ENCODE measurements around the gene ZNF177.
"Not testable (repeated sequence)": the region's sequence is repeated elsewhere in the genome, so short reads cannot be mapped to it uniquely, and the experiment has no call there.

The ZNF177 gene
- total RNA-seq: 0 to 0.10 (median 0) reads per million in 9 experiments

DNA sequence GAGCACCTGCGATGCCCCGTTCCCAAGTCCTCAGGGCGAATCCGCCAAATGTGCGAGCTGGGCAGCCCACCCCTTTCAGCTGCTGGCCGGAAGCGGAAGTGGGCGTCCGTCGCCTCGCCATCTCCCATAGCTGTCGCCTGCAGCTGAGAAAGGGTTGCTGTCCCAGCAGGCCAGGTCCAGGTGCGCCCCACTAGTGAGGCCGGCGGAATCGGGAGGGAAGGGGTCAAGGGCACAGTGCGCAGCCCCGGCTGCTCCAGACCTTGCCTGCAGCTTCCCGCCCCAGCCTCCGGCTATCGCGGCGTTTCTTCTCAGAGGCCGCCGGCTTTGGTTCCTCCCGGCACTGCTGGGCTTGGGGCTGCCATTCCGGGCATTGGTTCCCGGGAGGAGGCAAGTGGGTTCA lies at the start of gene ZNF177:
Gene ZNF177 (plus strand): TSS at position 109 of the 400 bp plus-strand sequence. CDS start 15,299 bp downstream, outside the sequence.
- no peak within 1 kb of the TSS for H3K27ac Mint-ChIP-seq
- no peaks in the 10 kb centered on the region for H3K36me3 Mint-ChIP-seq (ENCODE audit: insufficient read depth)
- H3K4me1 Mint-ChIP-seq (ENCODE audit: low read depth in 2 of 2): no peaks in the 10 kb centered on the region
- H3K4me3 Mint-ChIP-seq: peak within 1 kb of the TSS in 1 of 2 donors; percentile 37
- no peak for ATAC-seq (replicated peaks)
- peaks cover 15 to 20% of the 10 kb centered on the region in 2 donors for H3K27me3 Mint-ChIP-seq
- H3K9me3 Mint-ChIP-seq: peaks cover 19 to 25% of the 10 kb centered on the region in 2 donors
- DNase-seq: no peak

DNA sequence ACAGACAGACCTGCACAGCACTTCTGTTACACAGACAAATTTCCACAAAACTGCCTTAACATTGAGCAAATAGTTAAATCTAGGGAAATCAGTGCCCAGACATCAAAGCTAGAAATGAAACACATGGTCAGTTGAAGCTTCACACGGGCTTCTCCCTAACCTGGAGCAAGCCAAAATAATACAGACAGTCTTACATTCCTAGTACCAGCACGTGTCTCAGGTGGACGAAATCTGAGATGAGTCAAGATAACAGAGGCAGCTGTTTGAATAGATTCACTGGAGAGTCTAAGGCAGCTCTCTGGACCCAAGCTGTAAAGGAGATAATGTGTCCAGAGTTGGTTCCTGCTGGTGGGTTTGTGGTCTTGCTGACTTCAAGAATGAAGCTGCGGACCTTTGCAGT lies 49.1 kb upstream of the ZNF177 start:
- Mint-ChIP-seq H3K36me3 (ENCODE audit: insufficient read depth) (peaks cover 22% of the 10 kb centered on the region), H3K9me3 (peaks cover 0 to 12% of the 10 kb centered on the region in 2 donors), H3K4me3 (no peak overlapping the region), H3K4me1 (ENCODE audit: low read depth in 2 of 2) (peaks cover under 1 to 4% of the 10 kb centered on the region in 2 donors), H3K27ac (no peak overlapping the region), H3K27me3 (peaks cover 0 to 20% of the 10 kb centered on the region in 2 donors)
- ATAC-seq (replicated peaks): no peak
- DNase-seq: no peak

DNA sequence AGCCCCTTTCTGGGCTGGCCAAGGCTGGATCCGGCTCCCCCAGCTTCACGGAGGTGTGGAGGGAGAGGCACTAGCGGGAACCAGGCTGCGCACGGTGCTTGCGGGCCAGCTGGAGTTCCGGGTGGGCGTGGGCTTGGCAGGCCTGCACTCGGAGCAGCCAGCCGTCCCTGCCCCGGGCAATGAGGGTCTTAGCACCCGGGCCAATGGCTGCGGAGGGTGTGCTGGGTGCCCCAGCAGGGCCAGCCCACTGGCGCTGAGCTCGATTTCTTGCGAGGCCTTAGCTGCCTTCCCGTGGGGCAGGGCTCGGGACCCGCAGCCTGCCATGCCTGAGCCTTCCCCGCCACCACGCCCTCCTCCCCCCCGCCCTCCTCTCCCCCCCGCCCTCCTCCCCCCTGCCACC lies 41.5 kb upstream of the ZNF177 start:
- ATAC-seq (replicated peaks) (no peak), DNase-seq (no peak)
- peaks cover 21% of the 10 kb centered on the region for H3K36me3 Mint-ChIP-seq (ENCODE audit: insufficient read depth)
- H3K27me3 Mint-ChIP-seq: peaks cover 0 to 9% of the 10 kb centered on the region in 2 donors
- no peak overlapping the region for H3K27ac Mint-ChIP-seq
- no peak overlapping the region for H3K4me3 Mint-ChIP-seq
- H3K4me1 Mint-ChIP-seq (ENCODE audit: low read depth in 2 of 2): peaks cover 9 to 19% of the 10 kb centered on the region in 2 donors
- H3K9me3 Mint-ChIP-seq: peaks cover 0 to 3% of the 10 kb centered on the region in 2 donors

DNA sequence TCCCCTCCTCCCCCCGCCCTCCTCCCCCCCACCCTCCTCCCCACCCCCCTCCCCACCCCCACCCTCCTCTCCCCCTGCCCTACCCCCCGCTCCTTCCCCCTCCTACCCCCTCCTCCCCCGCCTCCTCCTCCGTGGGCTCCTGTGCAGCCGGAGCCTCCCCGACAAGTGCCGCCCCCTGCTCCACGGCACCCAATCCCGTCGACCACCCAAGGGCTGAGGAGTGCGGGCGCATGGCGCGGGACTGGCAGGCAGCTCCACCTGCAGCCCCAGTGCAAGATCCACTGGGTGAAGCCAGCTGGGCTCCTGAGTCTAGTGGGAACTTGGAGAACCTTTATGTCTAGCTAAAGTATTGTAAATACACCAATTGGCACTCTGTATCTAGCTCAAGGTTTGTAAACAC lies 41.1 kb upstream of the ZNF177 start:
- H3K9me3 Mint-ChIP-seq; ATAC-seq (replicated peaks); DNase-seq; H3K4me3 Mint-ChIP-seq; H3K27me3 Mint-ChIP-seq; H3K27ac Mint-ChIP-seq: not testable (repeated sequence)
- Mint-ChIP-seq H3K36me3 (ENCODE audit: insufficient read depth) (peaks cover 21% of the 10 kb centered on the region), H3K4me1 (ENCODE audit: low read depth in 2 of 2) (peaks cover 9 to 19% of the 10 kb centered on the region in 2 donors)

DNA sequence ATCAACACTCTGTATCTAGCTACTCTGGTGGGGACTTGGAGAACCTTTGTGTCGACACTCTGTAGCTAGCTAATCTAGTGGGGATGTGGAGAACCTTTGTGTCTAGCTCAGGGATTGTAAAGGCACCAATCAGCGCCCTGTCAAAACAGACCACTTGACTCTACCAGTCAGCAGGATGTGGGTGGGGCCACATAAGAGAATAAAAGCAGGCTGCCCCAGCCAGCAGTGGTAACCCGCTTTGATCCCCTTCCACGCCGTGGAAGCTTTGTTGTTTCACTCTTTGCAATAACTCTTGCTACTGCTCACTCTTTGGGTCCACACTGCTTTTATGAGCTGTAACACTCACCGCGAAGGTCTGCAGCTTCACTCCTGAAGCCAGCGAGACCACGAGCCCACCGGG lies 40.6 kb upstream of the ZNF177 start:
- not testable (repeated sequence) for H3K27me3 Mint-ChIP-seq; H3K9me3 Mint-ChIP-seq; H3K27ac Mint-ChIP-seq; ATAC-seq (replicated peaks); DNase-seq
- H3K4me3 Mint-ChIP-seq: peak overlapping the region; percentile 17 to 93
- H3K4me1 Mint-ChIP-seq (ENCODE audit: low read depth in 2 of 2): peaks cover 9 to 19% of the 10 kb centered on the region in 2 donors
- H3K36me3 Mint-ChIP-seq (ENCODE audit: insufficient read depth): peaks cover 21% of the 10 kb centered on the region

DNA sequence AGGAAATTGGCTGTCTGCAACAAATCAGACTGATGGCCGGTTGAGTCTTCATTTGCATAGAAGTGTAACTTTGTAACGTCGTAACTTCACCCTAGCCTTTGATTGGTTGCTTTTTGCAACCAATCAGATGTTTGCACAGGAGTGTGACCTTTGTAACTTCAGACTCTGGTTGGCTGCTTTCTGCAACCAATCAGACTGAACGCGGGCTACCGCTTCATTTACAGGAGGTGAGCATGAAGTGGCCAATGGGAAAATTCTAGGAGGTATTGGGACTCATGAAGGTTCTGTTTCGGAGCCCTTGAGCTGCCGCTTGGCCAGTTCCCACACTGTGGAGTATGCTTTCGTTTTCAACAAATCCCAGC lies 39.3 kb upstream of the ZNF177 start:
- H3K27me3 Mint-ChIP-seq: no peaks in the 10 kb centered on the region
- peak overlapping the region; percentile 87 to 93 for H3K4me3 Mint-ChIP-seq
- DNase-seq (no peak), ATAC-seq (replicated peaks) (no peak)
- H3K27ac Mint-ChIP-seq: peak overlapping the region; percentile 95 to 97
- peaks cover 11 to 24% of the 10 kb centered on the region in 2 donors for H3K4me1 Mint-ChIP-seq (ENCODE audit: low read depth in 2 of 2)
- H3K9me3 Mint-ChIP-seq: peaks cover 5 to 6% of the 10 kb centered on the region in 2 donors
- H3K36me3 Mint-ChIP-seq (ENCODE audit: insufficient read depth): peaks cover 30% of the 10 kb centered on the region

DNA sequence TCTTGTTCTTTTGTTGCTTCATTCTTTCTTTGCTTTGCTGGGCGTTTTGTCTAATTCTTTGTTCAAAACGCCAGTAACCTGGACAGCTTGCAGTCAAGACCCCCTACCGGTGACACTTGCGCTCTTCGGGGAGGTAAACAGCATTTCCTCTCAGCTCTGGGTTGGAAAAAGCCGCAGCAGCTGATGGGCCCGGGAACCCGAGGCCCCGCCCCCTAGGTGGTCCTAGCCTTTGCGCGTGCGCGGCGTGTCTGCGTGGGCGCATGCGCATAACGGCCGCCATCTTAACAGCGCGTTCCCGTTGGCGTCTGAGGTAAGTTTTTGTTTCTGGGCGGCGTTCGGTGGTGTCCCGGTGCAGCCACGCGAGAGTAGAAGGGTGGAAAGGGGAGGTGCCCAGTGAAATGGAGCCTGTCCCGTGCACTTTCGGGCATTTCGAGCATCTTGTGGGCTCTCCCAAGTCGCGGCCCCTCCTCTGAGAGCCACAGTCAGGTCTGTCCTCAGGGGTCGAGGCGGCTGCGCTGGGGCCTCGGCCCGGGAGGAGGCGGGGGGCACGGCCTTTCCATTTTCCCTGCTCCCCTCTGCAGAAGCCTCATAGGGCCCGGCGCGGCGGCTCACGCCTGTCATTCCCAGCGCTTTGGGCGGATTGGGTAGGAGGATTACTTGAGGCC lies 38.8 kb upstream of the ZNF177 start, which contains the start of gene ZNF559:
Gene ZNF559 (plus strand): TSS at position 261 of the 665 bp plus-strand sequence. CDS start 14,371 bp downstream, outside the sequence.
- Mint-ChIP-seq H3K4me3 (peak within 1 kb of the TSS; percentile 87 to 93), H3K9me3 (peaks cover 5 to 6% of the 10 kb centered on the region in 2 donors), H3K4me1 (ENCODE audit: low read depth in 2 of 2) (peaks cover 11 to 24% of the 10 kb centered on the region in 2 donors), H3K36me3 (ENCODE audit: insufficient read depth) (peaks cover 30% of the 10 kb centered on the region), H3K27ac (peak within 1 kb of the TSS; percentile 95 to 97), H3K27me3 (no peaks in the 10 kb centered on the region)
- ATAC-seq (replicated peaks) (peak; percentile 97), DNase-seq (peak; percentile 96 to 99 (median 99))

DNA sequence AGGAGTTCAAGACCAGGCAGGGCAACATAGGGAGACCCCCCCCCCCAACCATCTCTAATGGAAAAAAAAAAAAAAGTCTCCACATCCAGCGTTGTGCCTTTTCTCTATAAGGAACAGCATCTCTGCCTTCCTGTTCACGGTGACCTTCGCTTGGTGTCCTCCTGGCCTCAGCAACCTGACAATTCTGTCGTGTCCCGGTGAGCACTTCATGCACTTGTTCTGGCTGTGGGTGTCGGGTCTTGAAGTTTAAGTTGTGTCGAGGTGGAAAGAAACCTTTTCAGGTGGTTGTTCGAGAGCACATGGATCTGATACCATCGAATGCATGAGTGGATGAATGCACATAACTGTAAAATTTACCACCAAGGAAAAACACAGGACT lies 38.2 kb upstream of the ZNF177 start:
- H3K4me1 Mint-ChIP-seq (ENCODE audit: low read depth in 2 of 2): peaks cover 11 to 24% of the 10 kb centered on the region in 2 donors
- peaks cover 5 to 6% of the 10 kb centered on the region in 2 donors for H3K9me3 Mint-ChIP-seq
- H3K27ac Mint-ChIP-seq: peak overlapping the region; percentile 95 to 97
- H3K36me3 Mint-ChIP-seq (ENCODE audit: insufficient read depth): peaks cover 30% of the 10 kb centered on the region
- no peaks in the 10 kb centered on the region for H3K27me3 Mint-ChIP-seq
- ATAC-seq (replicated peaks) (no peak), DNase-seq (no peak)
- peak overlapping the region; percentile 87 to 93 for H3K4me3 Mint-ChIP-seq

DNA sequence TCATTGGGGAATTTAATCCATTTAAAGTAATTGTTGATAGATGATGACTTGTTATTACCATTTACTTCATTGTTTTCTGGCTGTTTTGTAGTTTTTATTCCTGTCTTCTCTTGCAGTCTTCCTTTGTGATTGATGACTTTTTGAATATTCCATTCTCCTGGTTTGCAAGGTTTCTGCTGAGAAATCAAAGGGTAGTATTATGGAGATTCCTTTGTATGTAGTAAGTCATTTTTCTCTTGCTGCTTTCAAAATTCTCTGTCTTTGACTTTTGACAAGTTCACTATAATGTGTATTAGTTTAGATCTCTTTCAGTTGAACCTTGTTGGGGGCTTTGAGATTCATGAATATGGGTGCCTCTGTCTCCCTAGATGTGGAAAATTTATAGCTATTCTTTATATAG lies 32.8 kb upstream of the ZNF177 start:
- H3K27me3 Mint-ChIP-seq: no peaks in the 10 kb centered on the region

DNA sequence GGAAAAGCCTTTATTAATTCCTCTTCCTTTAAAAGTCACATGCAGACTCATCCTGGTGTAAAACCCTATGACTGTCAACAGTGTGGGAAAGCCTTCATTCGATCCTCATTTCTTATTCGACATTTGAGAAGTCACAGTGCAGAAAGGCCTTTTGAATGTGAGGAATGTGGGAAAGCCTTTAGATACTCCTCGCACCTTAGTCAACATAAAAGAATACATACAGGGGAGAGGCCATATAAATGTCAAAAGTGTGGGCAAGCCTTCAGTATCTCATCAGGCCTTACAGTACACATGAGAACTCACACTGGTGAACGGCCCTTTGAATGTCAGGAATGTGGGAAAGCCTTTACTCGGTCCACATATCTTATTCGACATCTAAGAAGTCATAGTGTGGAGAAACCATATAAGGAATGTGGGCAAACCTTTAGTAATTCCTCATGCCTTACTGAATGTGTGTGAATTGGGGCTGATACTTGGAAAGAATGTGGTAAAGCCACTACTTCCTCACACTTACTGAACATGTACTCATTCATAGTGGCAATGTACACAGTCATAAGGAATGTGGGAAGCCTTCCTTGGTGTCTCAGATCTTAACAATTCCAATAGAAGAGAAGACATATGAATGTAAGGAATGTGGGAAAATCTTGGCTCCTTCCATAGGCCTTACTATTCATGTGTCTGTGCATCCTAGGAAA lies 20.1 kb upstream of the ZNF177 start:
- H3K27me3 Mint-ChIP-seq: no peaks in the 10 kb centered on the region
- DNase-seq (no peak), ATAC-seq (replicated peaks) (no peak)
- peaks cover 34% of the 10 kb centered on the region for H3K36me3 Mint-ChIP-seq (ENCODE audit: insufficient read depth)
- no peaks in the 10 kb centered on the region for H3K4me1 Mint-ChIP-seq (ENCODE audit: low read depth in 2 of 2)
- no peak overlapping the region for H3K27ac Mint-ChIP-seq
- peaks cover 18 to 21% of the 10 kb centered on the region in 2 donors for H3K9me3 Mint-ChIP-seq
- H3K4me3 Mint-ChIP-seq: no peak overlapping the region

More for the DNA sequence above, 32.8 kb upstream of the ZNF177 start:
- no peak overlapping the region for H3K4me3 Mint-ChIP-seq
- no peak overlapping the region for H3K27ac Mint-ChIP-seq
- DNase-seq (no peak), ATAC-seq (replicated peaks) (no peak)
- peaks cover 9 to 17% of the 10 kb centered on the region in 2 donors for H3K9me3 Mint-ChIP-seq
- H3K4me1 Mint-ChIP-seq (ENCODE audit: low read depth in 2 of 2): peaks cover 7 to 18% of the 10 kb centered on the region in 2 donors
- peaks cover 35% of the 10 kb centered on the region for H3K36me3 Mint-ChIP-seq (ENCODE audit: insufficient read depth)

DNA sequence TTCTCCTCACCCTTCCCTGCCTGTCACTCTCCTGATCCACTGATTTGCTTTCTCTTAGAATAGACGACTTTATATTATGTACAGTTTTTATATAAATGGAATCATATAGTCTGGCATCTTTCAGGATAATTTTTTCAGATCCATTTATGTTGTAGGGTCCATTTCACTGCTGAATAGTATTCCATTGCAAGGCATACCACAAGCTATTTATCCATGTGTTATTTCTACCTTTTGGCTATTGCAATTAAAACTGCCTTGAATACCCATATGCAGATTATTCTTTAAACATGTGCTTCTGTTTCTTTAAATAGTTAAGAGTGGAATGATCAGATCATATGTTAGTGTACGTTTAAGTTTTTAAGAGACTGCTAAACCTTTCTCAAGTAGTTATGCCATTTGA lies 17.8 kb upstream of the ZNF177 start:
- Mint-ChIP-seq H3K9me3 (peaks cover 10 to 17% of the 10 kb centered on the region in 2 donors), H3K27ac (no peak overlapping the region), H3K36me3 (ENCODE audit: insufficient read depth) (peaks cover 21% of the 10 kb centered on the region), H3K27me3 (no peaks in the 10 kb centered on the region), H3K4me3 (no peak overlapping the region), H3K4me1 (ENCODE audit: low read depth in 2 of 2) (no peaks in the 10 kb centered on the region)
- DNase-seq (no peak), ATAC-seq (replicated peaks) (no peak)

DNA sequence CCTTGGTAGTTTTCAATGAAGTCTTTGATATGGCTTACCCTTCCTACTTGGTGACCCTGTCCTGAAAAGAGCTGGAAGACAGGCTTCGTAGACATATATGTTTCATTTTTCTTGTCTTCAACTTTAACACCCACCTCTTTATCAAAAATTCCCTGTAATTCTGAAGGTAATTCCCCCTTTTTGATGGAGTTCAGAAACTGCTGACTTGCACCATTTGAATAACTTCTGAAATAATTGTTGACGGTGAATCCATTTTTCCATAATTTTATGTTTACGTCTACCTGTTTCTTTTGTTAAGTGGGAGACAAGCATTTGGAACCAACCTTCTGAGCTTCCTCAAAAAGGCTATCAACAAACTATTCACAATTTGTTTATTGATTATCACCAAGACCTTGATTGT lies 14.6 kb upstream of the ZNF177 start:
- Mint-ChIP-seq H3K27ac (no peak overlapping the region), H3K9me3 (peaks cover 11 to 17% of the 10 kb centered on the region in 2 donors), H3K36me3 (ENCODE audit: insufficient read depth) (peaks cover 3% of the 10 kb centered on the region)

DNA sequence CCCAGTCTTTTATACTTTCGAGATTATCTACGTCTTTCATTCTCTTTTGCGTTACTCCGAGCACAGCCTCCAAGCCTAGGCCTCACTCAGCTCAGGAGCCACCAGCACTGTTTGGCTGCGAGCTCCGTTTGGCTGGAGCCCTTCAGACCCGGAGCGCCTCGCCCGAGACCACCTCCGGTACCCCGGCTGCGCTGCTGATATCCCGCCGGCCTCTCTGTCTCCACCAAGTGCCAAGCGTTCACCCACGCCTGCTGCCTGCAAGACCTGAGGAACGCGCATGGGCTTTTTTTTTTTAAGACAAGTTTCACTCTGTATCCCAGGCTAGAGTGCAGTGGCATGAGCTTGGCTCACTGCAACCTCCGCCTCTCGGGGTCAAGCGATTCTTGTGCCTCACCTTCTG lies 14.1 kb upstream of the ZNF177 start:
- no peak overlapping the region for H3K4me3 Mint-ChIP-seq
- H3K9me3 Mint-ChIP-seq: peaks cover 11 to 17% of the 10 kb centered on the region in 2 donors
- H3K27ac Mint-ChIP-seq: no peak overlapping the region
- peaks cover 3% of the 10 kb centered on the region for H3K36me3 Mint-ChIP-seq (ENCODE audit: insufficient read depth)
- H3K4me1 Mint-ChIP-seq (ENCODE audit: low read depth in 2 of 2): no peaks in the 10 kb centered on the region
- ATAC-seq (replicated peaks) (no peak), DNase-seq (no peak)
- H3K27me3 Mint-ChIP-seq: no peaks in the 10 kb centered on the region

More for the DNA sequence above, 14.6 kb upstream of the ZNF177 start:
- Mint-ChIP-seq H3K4me3 (no peak overlapping the region), H3K4me1 (ENCODE audit: low read depth in 2 of 2) (no peaks in the 10 kb centered on the region), H3K27me3 (no peaks in the 10 kb centered on the region)
- DNase-seq (no peak), ATAC-seq (replicated peaks) (no peak)

DNA sequence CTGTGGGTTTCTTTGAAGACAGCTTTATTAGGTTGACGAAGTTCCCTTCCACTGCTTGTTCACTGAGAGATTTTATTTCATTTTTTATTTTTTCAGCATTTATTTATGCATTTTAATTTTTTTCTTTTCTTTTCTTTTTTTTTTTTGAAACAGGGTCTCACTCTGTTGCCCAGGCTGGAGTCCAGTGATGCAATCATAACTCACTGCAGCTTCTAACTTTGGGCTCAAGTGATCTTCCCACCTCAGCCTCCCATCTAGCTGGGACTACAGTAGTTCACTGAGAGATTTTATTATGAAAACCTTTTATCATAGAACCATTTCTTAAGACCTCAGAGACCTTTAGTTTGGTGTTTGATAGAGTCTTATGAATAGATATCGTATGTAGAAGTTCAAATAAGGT lies 10.3 kb upstream of the ZNF177 start:
- DNase-seq: no peak
- no peak for ATAC-seq (replicated peaks)
- peaks cover 3% of the 10 kb centered on the region for H3K36me3 Mint-ChIP-seq (ENCODE audit: insufficient read depth)

More for the DNA sequence above, 10.3 kb upstream of the ZNF177 start:
- Mint-ChIP-seq H3K4me3 (no peak overlapping the region), H3K4me1 (ENCODE audit: low read depth in 2 of 2) (no peaks in the 10 kb centered on the region), H3K9me3 (peaks cover 4 to 11% of the 10 kb centered on the region in 2 donors), H3K27me3 (no peaks in the 10 kb centered on the region), H3K27ac (no peak overlapping the region)
